H1 (cell line): ENCODE data around the gene TMCO1. TPM values are rescaled to one million over a fixed set of nuclear protein-coding genes. Genes with fewer than 3 reads are reported as not detected.

Source experiments
- CHD7 ChIP-seq: fragments of 300-600 bp; sonication (generic); IDR thresholded peaks from 2 replicates; pipeline ENCODE4 v1.7.1; 2012; ENCODE audit warnings: low read length, moderate library complexity, mild to moderate bottlenecking, inconsistent platforms; ENCODE audit not compliant: insufficient replicate concordance
- KDM4A ChIP-seq: IDR thresholded peaks from one replicate; pipeline ENCODE4 v1.7.1; 2012; ENCODE audit warnings: low read depth, mild to moderate bottlenecking, moderate library complexity, low read length, inconsistent platforms; ENCODE audit not compliant: severe bottlenecking
- RBBP5 ChIP-seq: IDR thresholded peaks from 2 replicates; pipeline ENCODE4 v1.7.1; 2012; ENCODE audit warnings: low read depth, mild to moderate bottlenecking, inconsistent platforms, low read length, moderate library complexity, borderline replicate concordance
- TAF1 ChIP-seq: IDR thresholded peaks from 2 replicates; pipeline ENCODE4 v1.6.1; 2011; ENCODE audit warnings: mild to moderate bottlenecking, low read depth, low read length
- TBP ChIP-seq: IDR thresholded peaks from 2 replicates; pipeline ENCODE4 v1.6.1; 2011; ENCODE audit warnings: low read depth, low read length, improper control_type of control experiment
- polyA plus RNA-seq, 7 experiments: library from polyadenylated mRNA; depleted of rRNA in 3 of 7; stranded (reverse) in 5 of 7; unstranded in 2 of 7; fragments of >200 nt in 5 of 7; fragments of 200-250 nt in 2 of 7; gene quantifications; 1 replicate in 5 of 7; 2 replicates in 1 of 7; 4 replicates in 1 of 7; pipeline versions ENCODE4 v1.2.1 to v1.2.3, GENCODE V29; 2011 to 2013; ENCODE audit warnings: missing spikeins in 2 of 7, mixed read lengths in 2 of 7
- total RNA-seq: library from RNA; stranded (reverse); fragmentation: NEBNext Ultra II Directional; extraction: Animal tissue kit (Norgen Biotek cat#: 25700); gene quantifications from 2 replicates; pipeline ENCODE4 v1.2.1, GENCODE V29; 2021

The TMCO1 gene
- total and polyA plus RNA-seq, 2 of the 8 experiments (the other 6 are each of a cell fraction or from before 2014, with no cell fraction given): 61.6 to 63.8 TPM

GRCh38 chr1:165695031-165695430, 73.6 kb downstream of the TMCO1 start (continued):
- TF ChIP-seq CHD7 (no peak), TBP (no peak), RBBP5 (no peak), TAF1 (no peak), KDM4A (no peak)
- TF ChIP-seq, all 59 proteins: peak for 0
